ENCODE measurements around the gene DGKD. TPM values are rescaled to one million over a fixed set of nuclear protein-coding genes. Genes with fewer than 3 reads are reported as not detected.

The DGKD gene
- total RNA-seq, 1 donor from 2014 or later, result 46.5 TPM

DNA sequence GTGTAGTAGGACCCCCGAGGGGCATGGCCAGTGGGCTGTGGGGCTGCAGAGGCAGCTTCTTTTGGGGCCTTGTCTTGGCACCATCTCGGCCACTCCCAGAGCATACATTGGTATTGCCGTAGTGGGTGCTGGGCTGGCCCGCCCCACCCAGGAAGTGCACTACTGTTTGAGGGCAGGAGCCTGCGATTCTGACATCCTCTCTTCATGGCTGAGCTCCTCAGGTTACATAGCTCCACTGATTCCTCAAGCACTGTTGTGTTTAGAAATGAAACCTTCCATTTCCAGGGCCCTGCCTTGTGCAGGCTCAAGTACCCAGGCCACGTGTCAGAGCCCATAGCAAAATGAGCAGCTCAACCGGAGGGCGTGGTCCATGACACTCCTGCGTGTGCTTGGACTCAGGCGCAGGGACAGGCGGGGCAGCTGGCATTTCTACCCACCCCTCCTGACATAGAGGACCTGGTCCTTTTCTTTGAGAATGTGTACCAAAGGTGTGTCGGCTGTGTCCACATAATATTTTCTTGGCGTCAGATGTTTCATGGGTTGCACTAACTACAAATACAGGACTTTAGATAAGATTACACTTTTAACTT lies 67.9 kb downstream of the DGKD start:
- DNase-seq (ENCODE audit: low spot score in 2 of 2) (no peak), FAIRE-seq (no peak)

DNA sequence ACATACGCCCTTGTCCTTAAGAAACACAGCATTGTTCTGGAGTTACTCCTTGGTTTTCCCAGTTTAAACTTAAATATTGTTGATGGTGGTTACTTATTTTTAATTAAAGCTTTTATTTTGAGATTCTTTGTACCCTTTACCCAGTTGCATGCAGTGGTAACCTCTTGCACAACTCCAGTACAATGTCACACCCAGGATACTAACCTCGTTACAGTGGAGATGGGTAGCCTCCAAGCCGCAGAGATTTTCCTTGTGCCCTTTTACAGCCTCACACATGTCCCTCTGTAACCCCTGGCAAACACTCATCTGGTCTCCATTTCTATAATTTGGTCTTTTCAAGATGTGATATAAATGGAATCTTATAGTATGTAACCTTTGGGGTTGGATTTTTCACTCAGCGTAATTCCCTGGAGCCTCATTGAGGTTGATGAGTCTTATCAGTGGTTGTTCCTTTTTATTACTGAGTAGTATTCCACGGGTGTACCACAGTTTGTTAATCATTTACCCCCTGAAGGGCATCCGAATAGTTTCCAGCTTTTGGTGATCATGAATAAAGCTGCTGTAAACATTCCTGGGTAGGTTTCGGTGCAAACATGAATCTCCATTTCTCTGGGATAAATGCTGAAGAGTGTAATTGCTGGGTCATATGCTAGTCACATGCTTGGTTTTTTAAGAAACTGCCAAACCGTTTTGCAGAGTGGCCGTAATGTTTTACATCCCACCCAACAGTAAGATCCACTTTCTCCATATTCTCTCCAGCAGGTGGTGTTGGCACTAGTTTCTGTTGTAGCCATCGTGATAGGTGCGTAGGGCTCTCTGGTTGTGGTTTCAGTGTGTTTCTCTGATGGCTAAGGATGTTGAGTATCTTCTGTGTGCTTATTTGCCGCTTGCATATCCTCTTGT lies 68.6 kb downstream of the DGKD start:
- FAIRE-seq (no peak), DNase-seq (ENCODE audit: low spot score in 2 of 2) (no peak)

DNA sequence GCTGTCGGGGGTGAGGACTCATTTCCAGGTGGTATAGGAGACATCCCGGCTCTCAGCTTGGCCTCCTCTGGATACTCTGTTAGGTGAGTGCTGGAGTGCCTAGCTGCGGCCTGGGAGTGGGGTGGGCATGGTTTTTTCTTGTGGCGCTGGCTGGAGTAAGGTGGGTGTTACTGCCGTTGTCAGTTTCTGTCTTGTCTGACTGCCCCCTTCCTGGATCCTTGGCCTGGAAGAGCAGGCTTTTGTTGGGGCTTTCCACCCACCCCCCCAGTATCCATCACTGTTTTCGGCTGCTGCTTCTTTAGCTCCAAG lies 69.2 kb downstream of the DGKD start:
- FAIRE-seq (no peak), DNase-seq (ENCODE audit: low spot score in 2 of 2) (no peak)

DNA sequence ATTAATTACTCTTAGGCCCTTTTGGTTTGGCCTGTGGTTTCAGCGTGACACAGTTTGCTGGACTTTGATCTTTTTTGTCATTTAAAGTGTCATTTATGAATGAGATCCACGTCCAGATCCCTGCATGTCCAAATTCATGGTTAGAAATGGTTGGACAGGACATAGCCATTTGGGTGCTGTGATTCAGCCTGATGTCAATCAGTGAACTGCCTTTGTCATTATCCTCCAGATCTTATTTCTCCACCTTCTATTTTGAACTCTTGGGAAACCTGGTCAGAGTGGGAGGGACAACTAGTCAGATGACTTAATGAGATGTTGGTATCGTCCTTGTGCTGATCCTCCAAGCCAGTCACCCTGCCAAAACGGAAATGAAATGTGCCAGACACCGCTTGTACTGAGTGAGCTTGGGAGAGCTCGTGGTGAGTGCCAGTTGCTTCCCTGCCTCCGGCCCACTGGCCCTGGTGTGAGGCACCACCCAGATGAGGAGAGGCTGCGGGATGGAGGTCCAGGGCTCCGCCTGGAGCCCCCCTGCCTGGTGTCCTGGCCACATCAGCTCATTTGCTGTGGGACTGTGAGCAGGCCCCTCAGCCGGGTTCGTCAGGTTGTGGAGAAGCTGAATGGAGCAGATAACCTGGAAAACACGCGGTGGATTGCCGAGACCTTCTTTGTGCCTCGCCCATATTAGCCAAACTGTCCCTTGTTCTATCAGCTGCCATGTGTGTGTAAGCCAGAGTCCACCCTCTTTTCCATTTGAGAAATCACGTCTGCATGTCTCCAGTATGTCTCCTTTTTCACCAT lies 70.1 kb downstream of the DGKD start:
- DNase-seq (ENCODE audit: low spot score in 2 of 2), result no peak
- no peak for FAIRE-seq

DNA sequence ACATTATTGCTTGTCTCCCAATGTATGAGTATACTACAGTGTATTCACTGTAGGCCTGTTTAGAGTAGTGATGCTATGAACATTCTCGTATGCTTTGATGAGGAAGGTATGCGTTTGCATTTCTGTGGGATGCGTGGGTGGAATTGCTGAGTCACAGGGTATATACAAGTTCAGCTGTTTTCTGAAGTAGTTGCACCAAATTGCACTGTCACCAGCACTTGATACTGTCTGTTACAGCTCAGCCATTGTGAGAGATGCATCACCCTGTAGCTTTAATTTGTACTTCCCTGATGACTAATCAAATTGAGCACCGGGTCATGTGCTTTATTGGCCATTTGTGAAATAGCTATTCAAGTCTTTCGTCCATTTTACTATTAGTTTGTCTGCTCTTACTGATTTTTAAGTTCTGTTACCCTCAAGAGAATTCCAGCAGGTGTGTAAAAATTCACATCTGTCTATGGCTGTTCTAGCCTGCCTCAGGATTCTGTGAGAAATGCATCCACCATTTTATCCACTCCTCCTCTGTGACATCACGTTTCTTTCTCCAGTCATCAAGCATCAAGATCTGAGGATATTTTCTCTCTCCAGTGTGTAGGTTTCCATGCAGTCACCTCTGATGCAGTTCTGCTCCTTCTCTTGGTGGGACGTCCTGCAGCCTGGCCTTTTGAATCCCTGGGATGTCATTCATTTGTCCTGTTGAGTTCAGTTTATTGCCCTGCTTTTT lies 72.5 kb downstream of the DGKD start:
- no peak for FAIRE-seq
- no peak for DNase-seq (ENCODE audit: low spot score in 2 of 2)

DNA sequence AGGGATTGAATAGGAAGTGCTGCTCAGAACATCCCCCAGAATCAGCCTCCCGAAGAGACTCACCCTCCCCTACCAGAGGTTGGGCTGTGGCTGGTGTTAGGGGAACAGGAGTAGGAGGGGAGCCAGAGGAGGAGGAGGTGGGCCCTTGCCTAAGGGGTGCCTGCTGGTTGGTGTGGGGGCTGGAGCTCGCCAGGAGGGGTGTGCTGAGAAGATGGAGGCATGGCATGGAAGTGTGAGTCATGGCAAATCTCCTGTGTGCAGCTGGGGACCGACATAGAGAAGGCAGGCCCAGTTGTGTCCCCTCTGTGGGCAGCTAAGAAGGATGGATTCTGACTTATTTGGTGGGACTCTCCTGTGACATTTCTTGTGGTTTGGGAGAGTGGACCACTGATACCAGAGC lies 73.7 kb downstream of the DGKD start:
- FAIRE-seq, result no peak
- DNase-seq (ENCODE audit: low spot score in 2 of 2), result no peak

DNA sequence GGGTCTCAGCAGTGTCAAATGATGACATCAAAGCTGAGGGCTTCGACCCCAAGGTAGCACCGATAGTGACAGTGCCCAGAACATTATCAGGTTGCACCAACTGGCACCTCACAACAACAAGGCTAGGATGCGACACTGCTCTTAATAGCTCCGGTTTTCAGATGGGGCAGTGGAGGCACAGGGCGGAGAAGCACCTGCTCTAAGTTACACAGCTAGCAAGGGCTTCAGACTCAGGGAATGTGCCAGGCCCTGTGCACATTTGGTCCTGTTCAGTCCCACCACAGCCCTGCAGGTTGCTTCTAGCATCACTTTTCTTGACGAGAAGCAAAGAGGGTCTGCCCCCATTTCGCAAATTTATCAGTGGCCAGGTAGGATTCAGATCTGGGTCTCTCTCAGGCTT lies 74.1 kb downstream of the DGKD start:
- DNase-seq (ENCODE audit: low spot score in 2 of 2) (no peak), FAIRE-seq (no peak)

DNA sequence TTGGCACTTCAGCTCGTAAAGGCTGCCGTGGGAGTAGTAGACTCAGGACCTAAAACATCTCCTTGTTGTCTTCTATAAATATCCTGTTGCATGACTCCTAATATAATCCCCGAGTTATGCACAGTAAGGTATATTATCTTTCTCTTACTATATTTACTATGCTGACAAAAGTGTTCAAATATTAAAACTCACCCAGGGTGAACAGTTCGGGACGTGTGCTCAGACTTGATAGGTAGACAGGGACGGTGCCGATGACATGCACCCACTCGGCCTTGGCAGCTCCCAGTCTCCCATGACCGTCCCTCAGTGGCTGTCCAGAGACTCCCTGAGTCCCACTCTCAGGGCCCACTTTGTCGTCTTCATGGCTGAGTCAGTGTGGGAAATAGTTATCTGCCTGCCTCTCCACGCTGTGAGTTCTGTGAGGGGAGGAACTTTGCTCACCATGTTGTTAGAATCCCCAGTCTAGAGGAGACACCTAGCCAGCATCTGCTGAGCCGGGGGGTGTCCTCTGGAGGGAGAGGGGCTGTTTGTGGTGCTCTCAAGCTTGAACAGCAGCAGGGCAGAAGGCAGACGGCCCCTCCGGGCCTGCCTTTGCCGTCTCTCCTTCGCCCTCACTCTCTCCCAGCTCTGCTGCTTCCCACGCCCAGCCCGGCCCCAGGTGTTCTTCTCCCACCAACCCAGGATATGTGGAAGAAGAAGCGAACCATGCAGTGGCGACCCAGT lies 75.0 kb downstream of the DGKD start:
- DNase-seq (ENCODE audit: low spot score in 2 of 2) (no peak), FAIRE-seq (no peak)

DNA sequence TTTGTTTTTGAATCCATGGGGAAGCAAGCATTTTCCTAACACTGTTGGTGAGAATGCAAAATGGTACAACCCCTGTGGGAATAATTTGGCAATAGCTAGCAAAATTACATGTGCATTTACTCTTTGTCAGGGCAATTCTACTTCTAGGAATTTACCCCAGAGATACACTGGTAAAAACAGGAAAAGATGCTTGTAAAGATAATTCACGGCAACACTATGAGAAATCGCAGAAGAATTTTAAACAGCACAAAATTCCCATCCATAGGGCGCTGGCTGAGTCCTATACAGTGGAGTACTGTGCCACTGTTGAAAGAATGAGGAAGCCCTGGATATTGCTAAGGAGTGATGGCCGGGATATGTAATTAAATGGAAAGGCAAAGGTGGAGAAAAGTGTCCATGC lies 75.8 kb downstream of the DGKD start:
- FAIRE-seq (no peak), DNase-seq (ENCODE audit: low spot score in 2 of 2) (no peak)

DNA sequence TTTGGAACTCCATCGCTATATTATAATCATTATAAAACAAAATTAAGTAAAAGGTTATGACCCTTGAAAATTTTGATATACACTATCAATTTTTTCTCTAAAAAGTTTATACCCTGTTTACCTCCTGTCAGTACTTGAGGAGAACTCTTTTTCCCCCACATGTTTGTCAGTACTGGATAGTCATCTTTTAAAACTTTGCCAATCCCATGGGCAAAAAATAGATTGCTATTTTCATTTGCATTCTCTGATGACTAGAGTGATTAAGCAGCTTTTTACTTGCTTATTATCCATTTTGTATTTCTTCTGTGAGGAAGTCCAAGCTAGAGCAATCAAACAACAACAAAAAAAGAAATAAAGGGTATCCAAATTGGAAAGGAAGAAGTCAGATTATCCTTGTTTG lies 76.4 kb downstream of the DGKD start:
- DNase-seq (ENCODE audit: low spot score in 2 of 2) (no peak), FAIRE-seq (no peak)

DNA sequence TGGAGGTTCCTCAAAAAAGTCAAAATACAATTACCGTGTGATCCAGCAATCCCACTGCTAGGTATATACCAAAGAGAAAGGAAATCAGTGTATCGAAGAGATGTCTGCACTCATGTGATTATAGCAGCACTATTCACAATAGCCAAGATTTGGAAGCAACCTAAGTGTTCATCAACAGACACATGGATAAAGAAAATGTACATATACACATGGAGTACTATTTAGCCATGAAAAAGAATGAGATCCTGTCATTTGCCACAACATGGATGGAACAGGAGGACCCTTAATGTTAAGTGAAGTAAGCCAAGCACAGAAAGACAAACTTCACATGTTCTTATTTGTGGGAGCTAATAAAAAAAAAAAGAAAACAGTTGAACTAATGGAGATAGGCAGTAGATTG lies 78.7 kb downstream of the DGKD start:
- FAIRE-seq (no peak), DNase-seq (ENCODE audit: low spot score in 2 of 2) (no peak)

DNA sequence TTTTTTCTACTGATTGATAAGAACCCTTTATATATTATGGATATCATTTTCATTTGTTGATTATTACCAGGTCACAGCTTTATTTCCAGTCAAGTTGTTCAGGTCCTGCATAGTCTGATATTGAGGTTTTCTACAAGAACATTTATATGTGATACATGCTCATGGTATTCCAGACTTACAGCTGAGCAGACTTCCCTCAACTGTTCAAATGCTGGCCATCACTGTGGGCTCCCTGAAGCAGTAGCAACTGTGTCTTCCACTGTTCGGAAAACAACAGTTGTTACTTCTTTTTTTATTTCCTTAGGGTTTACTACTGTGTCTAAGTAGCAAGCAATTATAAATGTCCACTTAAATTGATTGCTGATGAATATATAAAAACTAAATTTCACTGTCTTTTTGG lies 79.5 kb downstream of the DGKD start:
- FAIRE-seq (no peak), DNase-seq (ENCODE audit: low spot score in 2 of 2) (no peak)

DNA sequence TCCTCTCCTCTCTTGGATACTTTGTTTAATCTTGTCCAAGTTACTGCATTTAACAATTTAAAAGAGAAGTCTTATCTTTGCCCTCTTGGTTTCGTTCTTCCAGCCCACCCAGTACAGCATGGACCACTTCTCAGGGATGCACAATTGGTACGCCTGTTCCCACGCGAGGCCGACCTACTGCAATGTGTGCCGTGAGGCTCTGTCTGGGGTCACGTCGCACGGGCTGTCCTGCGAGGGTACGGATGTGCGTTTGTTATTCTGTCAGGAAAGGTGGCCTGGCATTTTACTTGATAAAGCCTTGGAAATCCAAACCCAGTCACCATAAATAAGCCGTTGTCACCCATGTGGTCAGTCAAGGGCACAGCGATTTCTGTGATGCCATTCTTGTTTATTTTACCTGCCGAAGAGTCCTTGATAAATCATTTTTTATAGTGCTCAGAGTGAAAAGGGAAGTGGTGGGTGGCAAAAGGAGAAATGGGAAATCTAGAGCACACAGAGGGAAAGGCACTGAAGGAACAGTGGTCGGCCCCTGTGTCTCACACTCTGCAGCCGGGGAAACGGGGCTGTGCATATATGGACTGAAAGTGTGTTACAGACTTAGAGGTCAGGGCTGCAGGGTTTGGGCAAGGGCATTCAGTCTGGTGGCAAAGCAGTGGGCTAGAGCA lies 80.5 kb downstream of the DGKD start:
- no peak for FAIRE-seq

DNA sequence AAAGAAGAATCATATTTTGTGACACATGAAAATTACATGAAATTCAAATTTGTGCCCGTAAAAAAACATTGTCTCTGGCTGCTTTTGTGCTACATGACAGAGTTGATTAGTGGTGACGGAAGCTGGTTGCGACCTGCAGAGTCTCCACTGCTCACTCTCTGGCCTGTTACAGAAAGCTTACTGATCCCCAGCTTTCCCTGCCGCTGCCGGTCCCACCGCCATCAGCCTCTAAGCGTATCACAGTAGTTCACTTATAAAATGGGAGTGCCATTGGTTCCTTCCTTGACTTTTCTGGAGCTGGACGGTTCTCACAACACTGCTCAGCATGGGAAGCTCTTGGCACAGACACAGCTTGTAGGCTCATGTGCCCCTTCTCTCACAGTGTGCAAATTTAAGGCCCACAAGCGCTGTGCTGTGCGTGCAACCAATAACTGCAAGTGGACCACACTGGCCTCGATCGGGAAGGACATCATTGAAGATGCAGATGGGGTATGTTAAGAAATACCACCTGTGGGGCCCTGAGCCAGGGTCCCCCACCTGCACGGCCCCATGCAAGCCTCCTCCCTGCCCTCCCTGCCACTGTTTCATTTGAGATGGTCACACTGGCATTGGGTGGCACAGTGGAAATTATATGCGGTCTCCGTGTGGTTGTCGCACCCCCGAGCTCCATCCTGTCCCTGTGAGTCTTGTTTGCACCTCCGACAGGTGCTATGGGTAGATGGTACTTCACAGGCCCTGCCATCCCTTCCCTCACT lies 81.3 kb downstream of the DGKD start:
- FAIRE-seq (no peak), DNase-seq (ENCODE audit: low spot score in 2 of 2) (no peak)

More for the DNA sequence above, 80.5 kb downstream of the DGKD start:
- DNase-seq (ENCODE audit: low spot score in 2 of 2), result no peak

DNA sequence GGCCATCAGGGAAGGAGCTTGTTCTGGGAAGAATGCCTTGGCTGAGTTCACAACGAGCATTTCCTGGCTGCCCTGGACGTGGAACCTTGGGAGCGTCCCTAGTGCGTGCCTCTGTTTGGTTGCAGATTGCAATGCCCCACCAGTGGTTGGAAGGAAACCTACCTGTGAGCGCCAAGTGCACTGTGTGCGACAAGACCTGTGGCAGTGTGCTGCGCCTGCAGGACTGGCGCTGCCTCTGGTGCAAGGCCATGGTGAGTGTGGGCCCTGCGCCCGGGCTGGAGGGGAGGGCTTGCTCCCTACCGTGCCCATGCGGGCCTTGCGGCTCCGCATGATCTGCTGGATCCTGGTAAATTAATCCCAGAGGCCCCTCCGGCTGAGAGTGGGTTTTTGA lies 81.9 kb downstream of the DGKD start:
- DNase-seq (ENCODE audit: low spot score in 2 of 2) (no peak), FAIRE-seq (no peak)

DNA sequence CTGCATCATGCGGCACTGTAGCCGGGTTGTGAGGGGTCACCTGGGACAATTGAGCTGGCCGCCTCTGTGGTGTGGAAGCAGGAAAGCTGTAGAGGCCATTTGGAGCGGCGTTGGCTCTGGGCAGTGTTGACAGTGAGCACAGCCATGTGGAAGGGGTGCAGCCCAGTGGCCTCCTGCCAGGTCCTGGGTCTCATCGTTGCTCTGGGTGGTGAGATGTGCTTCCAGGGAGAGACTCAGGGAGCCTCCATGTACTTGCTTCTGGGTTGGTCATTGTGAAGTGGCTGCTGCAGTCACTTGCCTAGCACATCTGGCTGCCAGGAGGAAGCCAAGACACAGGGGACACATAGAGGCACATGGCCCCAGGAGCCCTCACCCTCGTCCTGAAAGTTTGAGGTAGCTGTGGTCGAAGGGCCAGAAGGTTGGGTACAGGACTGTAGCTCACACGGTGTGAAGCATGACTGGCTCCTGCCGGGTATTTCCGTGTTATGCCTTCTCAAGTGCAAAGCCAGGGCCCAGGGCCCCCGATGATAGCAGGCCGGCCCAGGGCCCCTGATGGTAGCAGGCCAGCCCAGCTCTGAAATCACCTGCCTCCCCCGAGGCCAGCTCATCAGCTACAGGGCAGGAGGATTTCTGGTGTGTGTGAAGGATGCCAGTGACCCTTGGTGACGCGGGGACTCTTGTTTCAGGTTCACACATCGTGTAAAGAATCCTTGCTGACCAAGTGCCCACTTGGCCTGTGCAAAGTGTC lies 82.6 kb downstream of the DGKD start:
- DNase-seq (ENCODE audit: low spot score in 2 of 2) (no peak), FAIRE-seq (no peak)

DNA sequence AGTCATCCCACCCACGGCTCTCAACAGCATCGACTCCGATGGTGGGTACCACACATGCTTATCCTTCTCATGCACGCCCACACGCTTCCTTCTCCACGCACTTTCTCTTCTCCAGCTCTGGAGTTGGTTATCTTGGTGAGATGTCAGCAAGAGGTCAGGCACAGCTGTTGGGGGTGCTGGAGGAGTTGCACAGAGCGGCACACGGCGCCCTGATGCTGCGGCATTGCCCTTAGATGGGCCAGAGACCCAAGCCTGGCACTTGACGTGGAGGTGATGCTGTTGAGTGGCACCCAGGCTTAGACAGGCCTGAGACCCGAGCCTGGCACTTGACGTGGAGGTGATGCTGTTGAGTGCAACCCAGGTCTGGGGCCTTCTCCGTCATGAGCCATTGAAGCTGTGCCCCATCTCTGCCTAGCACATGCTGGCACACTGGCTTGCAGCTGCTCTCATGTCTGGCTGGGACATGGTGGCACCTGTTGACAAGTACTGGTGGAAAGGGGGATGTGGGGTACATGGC lies 83.2 kb downstream of the DGKD start:
- DNase-seq (ENCODE audit: low spot score in 2 of 2) (no peak), FAIRE-seq (no peak)

DNA sequence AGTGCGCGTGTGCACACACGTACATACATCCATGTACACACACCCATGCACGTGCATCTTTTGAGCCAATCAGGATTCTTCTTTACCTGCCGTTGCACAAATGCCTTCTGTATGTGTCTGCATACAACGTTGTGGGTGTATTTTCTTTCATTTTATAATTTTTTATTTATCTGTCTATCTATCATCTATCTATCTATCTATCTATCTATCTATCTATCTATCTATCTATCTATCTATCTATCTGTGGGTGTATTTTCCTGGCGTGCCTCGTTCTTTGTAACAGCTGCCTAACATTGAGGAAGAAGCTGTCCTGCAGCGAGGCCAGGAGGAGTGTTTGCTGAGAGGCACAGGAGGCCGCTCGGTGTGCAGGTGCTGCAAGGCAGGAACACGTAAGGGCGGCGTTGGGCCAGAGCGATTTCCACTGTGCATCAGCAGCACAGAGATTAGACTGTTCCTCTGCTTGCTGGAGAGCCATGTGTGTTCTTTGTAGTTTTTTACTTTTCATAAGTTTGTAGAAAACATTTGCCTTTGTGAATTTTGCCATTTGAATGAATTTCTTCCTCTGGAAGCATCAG lies 84.4 kb downstream of the DGKD start:
- DNase-seq (ENCODE audit: low spot score in 2 of 2) (no peak), FAIRE-seq (no peak)
